AG04449 (cell line): ENCODE measurements around the gene FBXL12.
A peak's percentile ranks its signal among the peaks of the same experiment; 100 is the strongest.

Experiments used
- CTCF ChIA-PET: fragments of 350-600 bp; formaldehyde crosslinking; extraction: SDS; loops from one replicate; lab custom pipeline; 2021; ENCODE audit warnings: antibody characterized with exemption; lab: Yijun Ruan, JAX
- POLR2A ChIA-PET: fragments of 400-600, 350-600 bp; formaldehyde crosslinking; extraction: SDS; loops from one replicate; lab custom pipeline; 2020; ENCODE audit warnings: antibody characterized with exemption, inconsistent platforms; lab: Yijun Ruan, JAX
- DNase-seq: peaks from one replicate; pipeline ENCODE4 v3.0.0-alpha.2; 2010; ENCODE audit warnings: low read depth, low spot score
- H3K4me3 ChIP-seq: 2 replicates; pipeline ENCODE4 v1.5.1; 2011; ENCODE audit warnings: low read depth, mild to moderate bottlenecking, control low read depth, low read length
- TF ChIP-seq, protein P1 (sequence below): IDR thresholded peaks from one replicate; pipeline ENCODE4 v1.5.1; 2011; ENCODE audit warnings: mild to moderate bottlenecking, moderate library complexity, low read length, control low read depth, inconsistent platforms; ENCODE audit not compliant: insufficient read depth; ENCODE audit errors: missing control alignments

Gene FBXL12

DNA sequence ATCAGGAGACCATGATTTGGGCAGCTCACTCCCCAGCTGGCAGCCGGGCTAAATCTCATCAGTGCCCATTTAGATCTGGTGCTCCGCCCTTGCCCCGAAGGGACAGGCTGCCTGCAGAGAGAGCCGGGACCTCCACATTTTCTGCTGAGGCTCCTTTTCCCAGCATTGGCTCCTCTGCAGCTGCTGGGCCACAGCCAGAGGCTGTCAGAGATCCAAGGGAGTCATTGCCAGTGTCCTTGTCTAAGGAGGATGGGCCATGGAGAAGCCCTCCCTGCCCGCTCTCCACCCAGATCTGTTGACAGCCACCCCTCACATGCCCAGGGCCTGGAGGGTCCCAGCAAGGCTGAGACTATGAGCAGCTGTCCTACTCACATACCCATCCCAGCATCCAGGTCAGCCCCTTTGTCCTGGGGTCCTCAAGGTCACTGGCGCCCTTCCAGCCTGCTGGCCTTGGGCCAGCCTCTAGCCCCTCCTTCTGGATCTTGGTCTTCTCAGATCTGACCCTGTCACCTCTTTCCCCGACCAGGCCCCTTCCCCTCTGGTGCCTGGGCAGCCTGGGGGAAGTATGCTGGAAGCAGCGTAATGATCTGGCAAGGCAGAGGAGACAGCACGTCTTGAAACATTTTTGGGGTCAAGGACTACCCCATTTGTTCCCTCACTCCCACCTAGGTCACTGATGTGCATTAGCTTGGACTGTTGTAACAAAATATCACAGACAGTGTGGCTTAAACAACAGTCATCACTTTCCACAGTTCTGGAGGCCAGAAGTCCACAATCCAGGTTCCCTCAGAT is 24.2 kb upstream of the FBXL12 start:
- no peak for DNase-seq
- CTCF ChIA-PET, result interaction anchor here (1.2 kb wide), 1 partner anchor 8 kb away, joined by 3 read pairs; no protein-coding TSS in a partner anchor
- POLR2A ChIA-PET, result no interaction called here
- TF ChIP-seq, protein P1, sequence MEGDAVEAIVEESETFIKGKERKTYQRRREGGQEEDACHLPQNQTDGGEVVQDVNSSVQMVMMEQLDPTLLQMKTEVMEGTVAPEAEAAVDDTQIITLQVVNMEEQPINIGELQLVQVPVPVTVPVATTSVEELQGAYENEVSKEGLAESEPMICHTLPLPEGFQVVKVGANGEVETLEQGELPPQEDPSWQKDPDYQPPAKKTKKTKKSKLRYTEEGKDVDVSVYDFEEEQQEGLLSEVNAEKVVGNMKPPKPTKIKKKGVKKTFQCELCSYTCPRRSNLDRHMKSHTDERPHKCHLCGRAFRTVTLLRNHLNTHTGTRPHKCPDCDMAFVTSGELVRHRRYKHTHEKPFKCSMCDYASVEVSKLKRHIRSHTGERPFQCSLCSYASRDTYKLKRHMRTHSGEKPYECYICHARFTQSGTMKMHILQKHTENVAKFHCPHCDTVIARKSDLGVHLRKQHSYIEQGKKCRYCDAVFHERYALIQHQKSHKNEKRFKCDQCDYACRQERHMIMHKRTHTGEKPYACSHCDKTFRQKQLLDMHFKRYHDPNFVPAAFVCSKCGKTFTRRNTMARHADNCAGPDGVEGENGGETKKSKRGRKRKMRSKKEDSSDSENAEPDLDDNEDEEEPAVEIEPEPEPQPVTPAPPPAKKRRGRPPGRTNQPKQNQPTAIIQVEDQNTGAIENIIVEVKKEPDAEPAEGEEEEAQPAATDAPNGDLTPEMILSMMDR, result no peak
- H3K4me3 ChIP-seq, result no peak overlapping the region

DNA sequence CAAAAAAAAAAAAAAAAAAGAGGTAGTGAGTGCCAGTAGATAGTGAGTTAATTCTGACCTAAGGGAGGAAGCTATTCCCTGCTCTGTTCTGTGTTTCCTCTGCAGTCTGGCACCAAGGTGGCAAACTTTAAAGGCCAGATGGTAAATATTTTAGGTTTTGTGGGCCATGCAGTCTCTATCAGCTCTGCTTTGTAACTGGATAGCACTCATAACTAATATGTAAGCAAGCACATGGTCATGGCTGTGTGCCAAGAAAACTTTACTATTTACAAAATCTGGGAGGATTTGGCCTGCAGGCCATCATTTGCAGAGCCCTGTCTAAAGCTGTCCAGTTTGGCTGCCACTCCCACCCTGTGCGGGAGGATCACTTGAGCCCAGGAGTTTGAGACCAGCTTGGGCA is 20.5 kb upstream of the FBXL12 start:
- no peak for DNase-seq
- H3K4me3 ChIP-seq, result no peak overlapping the region
- ChIA-PET CTCF (interaction anchor here (1.9 to 6.2 kb wide), 2 partner anchors 7 to 21 kb away, joined by 4 to 69 read pairs; partner anchors contain the start of gene FBXL12), POLR2A (interaction anchor here (0.6 kb wide), 2 partner anchors 17 to 504 kb away, joined by 3 to 5 read pairs; no protein-coding TSS in a partner anchor)
- TF ChIP-seq, protein P1, result no peak

DNA sequence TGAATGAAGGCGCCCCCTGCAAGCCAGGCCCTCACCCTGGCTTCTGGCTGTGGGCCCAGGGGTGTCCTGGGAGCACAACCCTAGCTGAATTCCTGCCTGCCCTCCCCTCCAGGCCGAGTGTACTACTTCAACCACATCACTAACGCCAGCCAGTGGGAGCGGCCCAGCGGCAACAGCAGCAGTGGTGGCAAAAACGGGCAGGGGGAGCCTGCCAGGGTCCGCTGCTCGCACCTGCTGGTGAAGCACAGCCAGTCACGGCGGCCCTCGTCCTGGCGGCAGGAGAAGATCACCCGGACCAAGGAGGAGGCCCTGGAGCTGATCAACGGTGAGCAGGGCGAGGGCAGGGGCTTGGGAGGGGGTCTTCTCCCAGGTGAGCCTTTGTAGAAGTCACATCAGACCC is 19.4 kb upstream of the FBXL12 start:
- ChIA-PET POLR2A (no interaction called here), CTCF (interaction anchor here (1.9 to 6.2 kb wide), 2 partner anchors 8 to 20 kb away, joined by 4 to 69 read pairs; partner anchors contain the start of gene FBXL12)
- no peak for DNase-seq
- H3K4me3 ChIP-seq, result no peak overlapping the region
- TF ChIP-seq, protein P1, result no peak

DNA sequence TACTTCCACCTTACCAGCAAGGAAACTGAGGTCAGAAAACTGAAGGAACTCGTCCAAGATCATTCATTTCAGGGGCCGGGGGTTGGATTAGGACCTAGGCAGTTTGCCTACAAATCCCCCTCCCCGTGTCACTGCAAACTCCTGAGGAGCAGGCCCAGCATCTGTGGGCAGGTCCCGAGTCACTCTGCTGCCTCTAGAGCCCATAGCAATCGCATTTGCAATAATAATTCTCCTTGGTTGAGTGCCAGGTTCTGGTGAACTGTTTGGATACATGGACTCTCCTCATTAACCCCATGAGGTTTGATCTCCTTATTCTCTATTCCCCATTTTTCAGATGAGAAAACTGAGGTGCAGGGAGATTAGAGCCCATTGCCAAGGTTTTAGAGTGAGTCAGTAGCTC is 17.1 kb upstream of the FBXL12 start:
- POLR2A ChIA-PET, result no interaction called here
- H3K4me3 ChIP-seq, result peak overlapping the region; percentile 88
- TF ChIP-seq, protein P1, result no peak
- no peak for DNase-seq
- CTCF ChIA-PET, result interaction anchor here (2.4 to 6.2 kb wide), 2 partner anchors 10 kb away, joined by 14 to 69 read pairs; no protein-coding TSS in a partner anchor

DNA sequence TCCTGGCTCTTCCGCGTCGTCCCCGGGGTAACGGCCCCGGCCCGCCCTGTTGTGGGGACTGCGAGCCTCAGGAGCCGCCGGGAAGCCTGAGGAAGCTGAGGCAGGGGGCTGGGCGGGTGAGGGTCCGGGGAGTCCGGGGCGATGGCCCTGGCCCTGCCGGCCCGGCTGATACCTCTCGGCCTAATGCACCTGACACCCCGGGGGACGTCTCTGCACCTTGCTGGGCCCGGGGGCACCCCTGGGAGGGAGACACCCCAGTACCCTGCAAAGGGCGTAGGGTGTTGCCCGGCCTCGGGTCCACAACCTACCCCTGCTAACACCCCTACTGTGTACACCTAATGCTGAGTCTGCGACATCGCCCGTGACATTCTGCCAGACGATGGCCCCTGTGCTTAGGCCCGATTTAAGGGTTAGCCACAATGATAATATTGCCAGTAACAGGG is 16.6 kb upstream of the FBXL12 start:
- POLR2A ChIA-PET, result no interaction called here

More for the DNA sequence above, 16.6 kb upstream of the FBXL12 start:
- TF ChIP-seq, protein P1, result no peak
- CTCF ChIA-PET, result interaction anchor here (0.6 to 6.2 kb wide), 6 partner anchors 8 to 214 kb away, joined by 3 to 69 read pairs (median 4); partner anchors contain the start of gene ZNF561
- no peak for DNase-seq
- peak overlapping the region; percentile 88 for H3K4me3 ChIP-seq
